OCI-LY3 (cell line): ENCODE measurements around the gene SLC2A8.

Source experiments
- H2AFZ ChIP-seq: fragments of 200-600, 300-600 bp; shearing (Covaris generic); 2 replicates; pipeline ENCODE4 v1.6.0; 2014; ENCODE audit warnings: antibody characterized with exemption, low read depth, low read length
- H3K27ac ChIP-seq: fragments of 200-600, 300-600 bp; sonication (generic); 2 replicates; pipeline ENCODE4 v1.5.1; 2014; ENCODE audit warnings: mild to moderate bottlenecking, low read length, moderate library complexity, mixed read lengths
- H3K27me3 ChIP-seq: fragments of 200-600, 300-600 bp; sonication (generic); 2 replicates; pipeline ENCODE4 v1.6.1; 2014; ENCODE audit warnings: low read depth, low read length, mixed read lengths
- H3K36me3 ChIP-seq: fragments of 200-600, 300-600 bp; sonication (generic); replicated peaks from 2 replicates; pipeline ENCODE3; 2014; ENCODE audit warnings: low read depth, low read length, mixed read lengths
- H3K4me1 ChIP-seq: fragments of 300-600, 200-600 bp; sonication (generic); 2 replicates; pipeline ENCODE4 v1.6.1; 2014; ENCODE audit warnings: low read length, mixed read lengths
- H3K4me2 ChIP-seq: fragments of 200-600, 300-600 bp; sonication (generic); 2 replicates; pipeline ENCODE4 v1.6.1; 2014; ENCODE audit warnings: low read length, mixed read lengths
- H3K4me3 ChIP-seq: fragments of 300-600, 200-600 bp; sonication (generic); 2 replicates; pipeline ENCODE4 v1.5.1; 2014; ENCODE audit warnings: antibody characterized with exemption, mild to moderate bottlenecking, low read length, moderate library complexity
- H3K79me2 ChIP-seq: fragments of 300-600, 200-600 bp; shearing (Covaris generic); 2 replicates; pipeline ENCODE4 v1.6.1; 2014; ENCODE audit warnings: mild to moderate bottlenecking, low read length, mixed read lengths
- H3K9ac ChIP-seq: fragments of 300-600, 200-600 bp; shearing (Covaris generic); 2 replicates; pipeline ENCODE4 v1.6.0; 2014; ENCODE audit warnings: mild to moderate bottlenecking, low read length, moderate library complexity
- H3K9me3 ChIP-seq: fragments of 200-600, 300-600 bp; shearing (Covaris generic); 2 replicates; pipeline ENCODE4 v1.6.1; 2014; ENCODE audit warnings: low read length, mixed read lengths; ENCODE audit not compliant: insufficient read depth
- H4K20me1 ChIP-seq: fragments of 200-600, 300-600 bp; sonication (generic); 2 replicates; pipeline ENCODE4 v1.6.1; 2016; ENCODE audit warnings: low read length, mixed read lengths; ENCODE audit not compliant: insufficient read depth
- EZH2phosphoT487 ChIP-seq: fragments of 200-600 bp; shearing (Covaris generic); IDR thresholded peaks from 2 replicates; pipeline ENCODE4 v1.6.1; 2018; ENCODE audit warnings: antibody characterized with exemption, mixed run types, low read depth
- TF ChIP-seq, protein P1 (sequence below): fragments of 200-600, 300-600 bp; sonication (generic); IDR thresholded peaks from 2 replicates; pipeline ENCODE4 v1.5.1; 2014; ENCODE audit warnings: antibody characterized with exemption, low read length, low read depth

Gene SLC2A8

DNA sequence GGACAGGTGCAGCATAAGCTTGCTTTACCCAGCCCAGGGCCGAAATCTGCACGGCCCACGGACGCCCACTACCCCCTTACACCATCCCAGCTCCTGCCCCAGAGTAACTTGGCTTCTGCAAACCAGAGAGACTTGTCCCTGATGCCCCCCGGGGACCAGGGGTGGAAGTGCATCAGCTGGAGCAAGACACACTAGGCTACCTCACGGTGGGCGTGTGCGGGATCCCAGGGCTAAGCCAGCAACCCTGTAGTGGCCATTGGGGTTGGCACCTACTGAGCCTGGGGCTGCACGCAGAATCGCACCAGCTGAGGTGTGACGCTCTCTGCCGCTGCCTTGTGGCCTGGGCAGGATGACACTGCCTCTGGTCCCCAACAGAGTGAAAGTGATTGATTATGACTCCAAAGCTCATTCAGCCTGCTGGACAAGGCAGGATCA is 21.1 kb downstream of the SLC2A8 start:
- H4K20me1 ChIP-seq, result no peaks in the 10 kb centered on the region
- no peak overlapping the region for H3K9ac ChIP-seq
- H3K4me2 ChIP-seq, result no peak overlapping the region
- peaks cover 4% of the 10 kb centered on the region for H3K4me1 ChIP-seq
- no peaks in the 10 kb centered on the region for H3K9me3 ChIP-seq
- no peak overlapping the region for H2AFZ ChIP-seq
- H3K4me3 ChIP-seq, result no peak overlapping the region
- peaks cover 8% of the 10 kb centered on the region for H3K79me2 ChIP-seq
- no peaks in the 10 kb centered on the region for H3K27me3 ChIP-seq
- H3K27ac ChIP-seq, result no peak overlapping the region
- no peaks in the 10 kb centered on the region for H3K36me3 ChIP-seq
- TF ChIP-seq EZH2phosphoT487, result no peak
- TF ChIP-seq, protein P1, sequence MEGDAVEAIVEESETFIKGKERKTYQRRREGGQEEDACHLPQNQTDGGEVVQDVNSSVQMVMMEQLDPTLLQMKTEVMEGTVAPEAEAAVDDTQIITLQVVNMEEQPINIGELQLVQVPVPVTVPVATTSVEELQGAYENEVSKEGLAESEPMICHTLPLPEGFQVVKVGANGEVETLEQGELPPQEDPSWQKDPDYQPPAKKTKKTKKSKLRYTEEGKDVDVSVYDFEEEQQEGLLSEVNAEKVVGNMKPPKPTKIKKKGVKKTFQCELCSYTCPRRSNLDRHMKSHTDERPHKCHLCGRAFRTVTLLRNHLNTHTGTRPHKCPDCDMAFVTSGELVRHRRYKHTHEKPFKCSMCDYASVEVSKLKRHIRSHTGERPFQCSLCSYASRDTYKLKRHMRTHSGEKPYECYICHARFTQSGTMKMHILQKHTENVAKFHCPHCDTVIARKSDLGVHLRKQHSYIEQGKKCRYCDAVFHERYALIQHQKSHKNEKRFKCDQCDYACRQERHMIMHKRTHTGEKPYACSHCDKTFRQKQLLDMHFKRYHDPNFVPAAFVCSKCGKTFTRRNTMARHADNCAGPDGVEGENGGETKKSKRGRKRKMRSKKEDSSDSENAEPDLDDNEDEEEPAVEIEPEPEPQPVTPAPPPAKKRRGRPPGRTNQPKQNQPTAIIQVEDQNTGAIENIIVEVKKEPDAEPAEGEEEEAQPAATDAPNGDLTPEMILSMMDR, result peak; percentile 38

DNA sequence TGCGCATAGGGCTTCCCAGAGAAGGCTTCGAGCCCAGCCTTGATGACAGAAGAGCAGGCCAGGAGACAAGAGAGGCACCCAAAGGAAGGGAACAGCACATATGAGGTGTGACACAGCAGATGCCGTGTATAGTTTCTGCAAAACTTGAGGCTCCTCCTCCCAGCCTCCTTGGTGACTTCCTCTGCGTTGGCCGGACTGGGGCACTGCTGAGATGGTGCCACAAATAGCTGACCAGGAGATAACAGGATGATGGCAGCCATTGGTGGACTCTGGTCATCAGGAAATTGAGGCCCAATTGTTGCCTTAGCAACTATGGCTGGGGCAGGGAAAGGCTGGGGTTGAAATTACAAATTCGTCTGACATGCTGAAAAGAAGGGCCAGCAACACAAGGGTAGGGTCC is 22.4 kb downstream of the SLC2A8 start:
- Histone ChIP-seq H2AFZ (no peak overlapping the region), H3K9ac (no peak overlapping the region), H3K9me3 (no peaks in the 10 kb centered on the region), H3K4me2 (no peak overlapping the region), H4K20me1 (no peaks in the 10 kb centered on the region), H3K4me3 (no peak overlapping the region), H3K27me3 (no peaks in the 10 kb centered on the region), H3K36me3 (no peaks in the 10 kb centered on the region), H3K27ac (no peak overlapping the region), H3K79me2 (peaks cover 17% of the 10 kb centered on the region), H3K4me1 (peaks cover 8% of the 10 kb centered on the region)
- no peak for TF ChIP-seq EZH2phosphoT487

DNA sequence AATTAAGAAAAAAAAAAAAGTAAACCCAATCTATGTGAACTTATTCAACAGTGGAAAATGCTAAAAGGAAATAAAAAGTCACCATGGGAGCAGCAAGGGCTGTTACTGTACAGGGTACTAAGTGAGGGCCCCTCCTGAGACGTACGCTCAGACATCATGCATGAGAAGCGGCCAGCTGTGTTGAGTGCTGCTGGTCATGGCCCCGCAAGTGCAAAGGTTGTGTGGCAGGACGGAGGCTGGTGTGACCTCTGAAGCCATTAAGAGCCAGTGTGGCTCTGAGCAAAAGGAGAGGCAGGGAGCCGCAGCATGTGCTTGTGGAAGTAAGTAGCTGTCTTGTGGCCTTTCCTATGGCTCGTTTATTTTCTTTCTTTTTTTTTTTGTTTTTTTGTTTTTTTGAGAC is 24.1 kb downstream of the SLC2A8 start:
- Histone ChIP-seq H4K20me1 (no peaks in the 10 kb centered on the region), H3K4me2 (no peak overlapping the region), H3K79me2 (peaks cover 34% of the 10 kb centered on the region), H3K27me3 (no peaks in the 10 kb centered on the region), H3K9me3 (no peaks in the 10 kb centered on the region), H3K36me3 (no peaks in the 10 kb centered on the region), H3K9ac (no peak overlapping the region), H3K4me1 (peaks cover 15% of the 10 kb centered on the region), H3K27ac (no peak overlapping the region), H3K4me3 (no peak overlapping the region), H2AFZ (no peak overlapping the region)
- TF ChIP-seq, protein P1, result no peak
- TF ChIP-seq EZH2phosphoT487, result no peak

DNA sequence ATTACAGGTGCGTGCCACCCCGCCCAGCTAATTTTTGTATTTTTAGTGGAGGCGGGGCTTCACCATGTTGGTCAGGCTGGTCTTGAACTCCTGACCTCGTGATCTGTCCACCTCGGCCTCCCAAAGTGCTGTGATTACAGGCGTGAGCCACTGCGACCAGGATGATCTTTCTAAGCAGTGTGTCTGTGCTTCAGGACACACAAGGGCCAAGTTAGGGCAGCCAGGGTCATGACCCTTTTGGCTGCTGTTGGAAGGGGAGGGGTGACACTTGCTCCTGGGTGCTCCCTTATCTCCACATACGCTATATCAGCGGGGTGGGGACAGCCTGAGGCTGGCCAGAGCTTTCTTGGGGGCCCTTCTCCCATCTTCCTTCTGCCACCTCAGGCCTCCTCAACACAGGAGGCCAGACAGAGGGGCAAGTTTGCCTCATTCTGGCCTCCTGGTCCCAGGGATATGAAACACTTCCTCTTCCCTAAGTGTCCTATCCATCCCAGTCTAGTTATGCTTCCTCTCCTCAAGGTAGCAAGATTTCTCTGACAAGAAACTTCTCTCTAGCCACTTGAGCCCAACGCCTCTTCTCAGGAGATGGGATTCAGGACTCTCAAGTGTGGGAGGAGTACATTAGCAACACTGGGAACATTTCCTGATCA is 25.3 kb downstream of the SLC2A8 start:
- no peak overlapping the region for H3K9ac ChIP-seq
- no peaks in the 10 kb centered on the region for H3K9me3 ChIP-seq
- H2AFZ ChIP-seq, result no peak overlapping the region
- TF ChIP-seq, protein P1, result no peak
- no peak for TF ChIP-seq EZH2phosphoT487
- no peaks in the 10 kb centered on the region for H3K27me3 ChIP-seq
- no peak overlapping the region for H3K4me3 ChIP-seq
- H3K4me2 ChIP-seq, result no peak overlapping the region
- H3K79me2 ChIP-seq, result peaks cover 43% of the 10 kb centered on the region
- H3K36me3 ChIP-seq, result peaks cover 5% of the 10 kb centered on the region
- H3K27ac ChIP-seq, result no peak overlapping the region
- H4K20me1 ChIP-seq, result no peaks in the 10 kb centered on the region
- peaks cover 15% of the 10 kb centered on the region for H3K4me1 ChIP-seq
